Hematopoietic multipotent progenitor cell treated with erythropoietin and hydrocortisone succinate and interleukin-3 and kit ligand, for 6 days (in vitro differentiated cells): Measurements from ENCODE around the gene PEAK1.

Experiments
- DNase-seq: peaks from one replicate; pipeline ENCODE4 v3.0.0-alpha.2; 2015

PEAK1 gene

DNA sequence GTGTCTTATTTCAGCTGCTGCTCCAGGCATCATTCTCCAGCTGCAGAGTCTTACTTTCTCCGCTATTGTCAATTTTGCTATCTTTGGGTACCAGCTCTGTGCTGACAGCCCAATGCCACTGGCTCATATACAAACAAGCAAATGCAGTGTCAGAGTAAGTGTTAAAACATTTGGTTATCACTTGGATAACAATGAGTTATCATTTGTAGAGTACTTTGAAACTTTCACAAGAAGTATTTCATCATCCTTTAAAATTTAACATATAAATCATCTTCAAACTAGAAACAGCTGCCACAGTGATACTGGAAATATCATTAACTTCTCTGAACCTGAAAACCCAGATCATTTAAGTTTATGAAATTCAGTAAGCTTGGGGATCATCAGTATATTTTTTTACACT, 362.8 kb downstream of the PEAK1 start:
- no peak for DNase-seq

DNA sequence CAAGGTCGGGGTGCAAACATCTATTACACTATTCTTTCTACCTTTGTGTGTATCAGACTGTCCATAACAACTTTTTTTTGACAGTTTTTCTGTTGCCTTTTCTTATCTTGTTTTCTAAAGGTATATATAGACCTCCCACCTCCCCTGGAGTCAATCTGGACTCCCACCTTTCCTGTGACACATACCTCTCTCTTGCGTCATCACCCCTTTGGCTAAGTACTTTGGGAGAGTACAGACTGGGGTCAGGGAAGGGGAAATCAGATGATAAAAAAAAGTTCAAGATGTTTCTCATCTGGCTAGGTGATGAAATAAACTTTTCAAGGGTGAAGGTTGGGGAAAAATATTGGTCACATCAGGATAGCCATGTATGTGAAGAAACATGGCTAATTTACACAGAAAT, 366.2 kb downstream of the PEAK1 start:
- DNase-seq, result no peak

DNA sequence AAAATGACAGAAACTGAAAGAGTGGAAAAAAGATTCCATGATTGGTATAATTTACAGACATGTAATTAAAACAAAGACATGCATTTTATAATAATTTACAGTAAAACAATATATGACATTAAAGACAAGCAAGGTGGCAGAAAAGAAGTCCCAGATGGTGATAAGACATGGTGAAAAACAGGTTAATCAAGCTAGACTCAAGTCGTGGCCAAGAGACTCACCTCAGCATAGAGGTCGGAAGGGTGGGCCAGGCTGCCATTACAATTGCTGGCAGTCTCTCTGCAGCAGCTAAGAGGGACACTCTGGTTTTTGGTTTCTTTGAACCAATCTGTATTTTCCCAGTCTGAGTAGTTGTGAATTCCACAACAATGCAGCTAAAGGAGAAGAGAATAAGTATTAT, 367.3 kb downstream of the PEAK1 start:
- DNase-seq, result no peak
